ENCODE results near the gene PARP16.

PARP16 gene

DNA sequence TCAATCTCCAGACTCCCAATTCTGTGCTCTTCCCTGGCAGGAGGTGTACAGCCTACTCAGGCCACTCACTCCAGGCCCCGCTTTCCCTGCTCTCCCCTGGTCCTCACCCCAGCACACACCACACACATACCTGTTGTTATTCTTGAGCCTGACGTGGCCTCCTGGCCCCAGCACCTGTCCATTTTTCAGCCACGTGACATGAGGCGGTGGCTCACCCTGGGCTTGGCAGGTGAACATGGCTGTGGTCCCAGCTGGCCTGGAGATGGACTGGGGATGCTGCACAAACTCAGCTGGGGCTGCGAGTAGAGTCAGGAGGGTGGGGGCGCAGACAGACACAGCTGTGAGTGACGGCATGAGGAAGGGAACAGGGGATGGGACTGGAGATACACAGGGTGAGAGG is 45.1 kb upstream of the PARP16 start:
- POLR2A ChIA-PET = no interaction called here
- CTCF ChIA-PET = no interaction called here
- no peaks in the 10 kb centered on the region for H3K9me3 ChIP-seq (ENCODE audit: control insufficient read depth, insufficient read depth, low read depth, low read length)
- no peaks in the 10 kb centered on the region for H3K4me1 ChIP-seq (ENCODE audit: control insufficient read depth, insufficient read depth, low read length)
- no peak overlapping the region for H3K27ac ChIP-seq (ENCODE audit: extremely low read depth, low read depth, low read length)
- TF ChIP-seq SCRT2 (tag by site-specific recombination; IDR thresholded peaks at IDR 0.05) = 0 out of 2 replicates have a peak, but pooled peaks have one; percentile 33
- no peak for TF ChIP-seq ZNF10 (tag by site-specific recombination; IDR thresholded peaks at IDR 0.05)
- no peak for TF ChIP-seq ATF2 (tag by site-specific recombination; IDR thresholded peaks at IDR 0.05; ENCODE audit: low read depth)
- no peak for TF ChIP-seq ZNF792 (tag by site-specific recombination; IDR thresholded peaks at IDR 0.05)
- H3K36me3 ChIP-seq (ENCODE audit: control insufficient read depth in 2 of 2, insufficient read depth in 1 of 2, low read length in 2 of 2) = no peaks in the 10 kb centered on the region
- H3K4me3 ChIP-seq (ENCODE audit: low read depth, low read length) = no peak overlapping the region

GRCh38 chr15:65330934-65331645 is 44.4 kb upstream of the PARP16 start:
- Histone ChIP-seq H3K4me1 (ENCODE audit: control insufficient read depth, insufficient read depth, low read length) (no peaks in the 10 kb centered on the region), H3K36me3 (ENCODE audit: control insufficient read depth in 2 of 2, insufficient read depth in 1 of 2, low read length in 2 of 2) (no peaks in the 10 kb centered on the region), H3K4me3 (ENCODE audit: low read depth, low read length) (no peak overlapping the region), H3K9me3 (ENCODE audit: control insufficient read depth, insufficient read depth, low read depth, low read length) (no peaks in the 10 kb centered on the region), H3K27ac (ENCODE audit: extremely low read depth, low read depth, low read length) (no peak overlapping the region)
- ChIA-PET POLR2A (no interaction called here), CTCF (interaction anchor here (1.0 to 4.6 kb wide), 2 partner anchors 12 to 33 kb away, joined by 5 to 27 read pairs; no protein-coding TSS in a partner anchor)
- TF ChIP-seq REST (tag by site-specific recombination; IDR thresholded peaks at IDR 0.05) = peak; percentile 95
- no peak for TF ChIP-seq ZNF132 (tag by site-specific recombination; IDR thresholded peaks at IDR 0.05; ENCODE audit: borderline replicate concordance)

- 0 out of 2 replicates have a peak, but pooled peaks have one; percentile 16 for TF ChIP-seq ZNF394 (tag by site-specific recombination; IDR thresholded peaks at IDR 0.05; ENCODE audit: borderline replicate concordance)
- TF ChIP-seq ZNF768 (tag by site-specific recombination; IDR thresholded peaks at IDR 0.05) = peak; percentile 97; the same call in 1 of the 2 replicates
- TF ChIP-seq ZFHX2 (tag by site-specific recombination; conservative IDR thresholded peaks at IDR 0.05) = peak; percentile 72
- TF ChIP-seq, protein P1, sequence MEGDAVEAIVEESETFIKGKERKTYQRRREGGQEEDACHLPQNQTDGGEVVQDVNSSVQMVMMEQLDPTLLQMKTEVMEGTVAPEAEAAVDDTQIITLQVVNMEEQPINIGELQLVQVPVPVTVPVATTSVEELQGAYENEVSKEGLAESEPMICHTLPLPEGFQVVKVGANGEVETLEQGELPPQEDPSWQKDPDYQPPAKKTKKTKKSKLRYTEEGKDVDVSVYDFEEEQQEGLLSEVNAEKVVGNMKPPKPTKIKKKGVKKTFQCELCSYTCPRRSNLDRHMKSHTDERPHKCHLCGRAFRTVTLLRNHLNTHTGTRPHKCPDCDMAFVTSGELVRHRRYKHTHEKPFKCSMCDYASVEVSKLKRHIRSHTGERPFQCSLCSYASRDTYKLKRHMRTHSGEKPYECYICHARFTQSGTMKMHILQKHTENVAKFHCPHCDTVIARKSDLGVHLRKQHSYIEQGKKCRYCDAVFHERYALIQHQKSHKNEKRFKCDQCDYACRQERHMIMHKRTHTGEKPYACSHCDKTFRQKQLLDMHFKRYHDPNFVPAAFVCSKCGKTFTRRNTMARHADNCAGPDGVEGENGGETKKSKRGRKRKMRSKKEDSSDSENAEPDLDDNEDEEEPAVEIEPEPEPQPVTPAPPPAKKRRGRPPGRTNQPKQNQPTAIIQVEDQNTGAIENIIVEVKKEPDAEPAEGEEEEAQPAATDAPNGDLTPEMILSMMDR (tag by site-specific recombination; IDR thresholded peaks at IDR 0.05) = no peak
- peak; percentile 84 for TF ChIP-seq EGR2 (tag by site-specific recombination; IDR thresholded peaks at IDR 0.05; ENCODE audit: low read depth)
- TF ChIP-seq TSHZ1 (tag by site-specific recombination; IDR thresholded peaks at IDR 0.05; ENCODE audit: borderline replicate concordance) = no peak
- TF ChIP-seq ZIC2 (tag by site-specific recombination; IDR thresholded peaks at IDR 0.05) = peak; percentile 94
- no peaks in the 10 kb centered on the region for H3K36me3 ChIP-seq (ENCODE audit: control insufficient read depth in 2 of 2, insufficient read depth in 1 of 2, low read length in 2 of 2)
- H3K4me1 ChIP-seq (ENCODE audit: control insufficient read depth, insufficient read depth, low read length) = no peaks in the 10 kb centered on the region
- ChIA-PET POLR2A (interaction anchor here (0.5 kb wide), 1 partner anchor 303 kb away, joined by 3 read pairs; no protein-coding TSS in a partner anchor), CTCF (interaction anchor here (1.0 to 4.6 kb wide), 3 partner anchors 11 to 56 kb away, joined by 5 to 27 read pairs (median 5); no protein-coding TSS in a partner anchor)
- no peak overlapping the region for H3K4me3 ChIP-seq (ENCODE audit: low read depth, low read length)
- H3K9me3 ChIP-seq (ENCODE audit: control insufficient read depth, insufficient read depth, low read depth, low read length) = no peaks in the 10 kb centered on the region
- H3K27ac ChIP-seq (ENCODE audit: extremely low read depth, low read depth, low read length) = no peak overlapping the region
Measured at GRCh38 chr15:65329984-65330735, 43.5 kb upstream of the PARP16 start.
